ENCODE results near the gene SHD.

Gene SHD

GRCh38 chr19:4298810-4299550 lies 19.9 kb downstream of the SHD start:
- DNase-seq = no peak

GRCh38 chr19:4300589-4300988 lies 21.5 kb downstream of the SHD start:
- no peak for DNase-seq

- DNase-seq = no peak
Observed at GRCh38 chr19:4301590-4302242, 22.6 kb downstream of the SHD start.

- no peak for DNase-seq
Observed at GRCh38 chr19:4302243-4302640, 23.2 kb downstream of the SHD start, which contains the start of gene TMIGD2. Gene TMIGD2, minus strand, starts transcription at chr19:4302389. Its CDS starts 4 bp downstream, at chr19:4302385.

- DNase-seq = no peak
Observed at GRCh38 chr19:4303819-4304537, 24.9 kb downstream of the SHD start.

GRCh38 chr19:4304538-4305256 lies 25.6 kb downstream of the SHD start, which contains the start of gene FSD1:
Gene FSD1, plus strand, starts transcription at chr19:4304598. Its CDS starts 149 bp downstream, at chr19:4304747.
- peak; percentile 88 for DNase-seq

- no peak for DNase-seq
Observed at GRCh38 chr19:4305257-4305612, 26.2 kb downstream of the SHD start.

- no peak for DNase-seq
Observed at GRCh38 chr19:4305659-4306058, 26.6 kb downstream of the SHD start.

- peak; percentile 53 for DNase-seq
Observed at GRCh38 chr19:4310247-4311121, 31.4 kb downstream of the SHD start.

- no peak for DNase-seq
Observed at GRCh38 chr19:4313847-4314490, 34.9 kb downstream of the SHD start.

GRCh38 chr19:4316956-4317355 lies 37.9 kb downstream of the SHD start:
- DNase-seq = no peak

- DNase-seq = no peak
Observed at GRCh38 chr19:4318460-4318859, 39.4 kb downstream of the SHD start.

- DNase-seq = no peak
Observed at GRCh38 chr19:4319067-4319718, 40.1 kb downstream of the SHD start.

- no peak for DNase-seq
Observed at GRCh38 chr19:4320419-4320818, 41.4 kb downstream of the SHD start.

GRCh38 chr19:4322942-4323665 lies 44.0 kb downstream of the SHD start:
- peak; percentile 22 for DNase-seq

- DNase-seq = no peak
Observed at GRCh38 chr19:4323692-4324091, 44.6 kb downstream of the SHD start.

GRCh38 chr19:4324228-4324627 lies 45.2 kb downstream of the SHD start:
- DNase-seq = no peak

GRCh38 chr19:4326215-4326836 lies 47.3 kb downstream of the SHD start:
- DNase-seq = no peak

- peak; percentile 51 for DNase-seq
Observed at GRCh38 chr19:4326837-4327251, 47.8 kb downstream of the SHD start.
